Activated CD4-positive, alpha-beta T cell treated with anti-CD3 and anti-CD28 coated beads, Interleukin-2, amount 50 U/mL, for 4 hours (primary cell): ENCODE results near the gene TBCD.
A peak's percentile ranks its signal among the peaks of the same experiment; 100 is the strongest.

Source experiments
- DNase-seq, 2 experiments: peaks; one replicate each; pipeline ENCODE4 v3.0.0-alpha.2; 2020

The TBCD gene

DNA sequence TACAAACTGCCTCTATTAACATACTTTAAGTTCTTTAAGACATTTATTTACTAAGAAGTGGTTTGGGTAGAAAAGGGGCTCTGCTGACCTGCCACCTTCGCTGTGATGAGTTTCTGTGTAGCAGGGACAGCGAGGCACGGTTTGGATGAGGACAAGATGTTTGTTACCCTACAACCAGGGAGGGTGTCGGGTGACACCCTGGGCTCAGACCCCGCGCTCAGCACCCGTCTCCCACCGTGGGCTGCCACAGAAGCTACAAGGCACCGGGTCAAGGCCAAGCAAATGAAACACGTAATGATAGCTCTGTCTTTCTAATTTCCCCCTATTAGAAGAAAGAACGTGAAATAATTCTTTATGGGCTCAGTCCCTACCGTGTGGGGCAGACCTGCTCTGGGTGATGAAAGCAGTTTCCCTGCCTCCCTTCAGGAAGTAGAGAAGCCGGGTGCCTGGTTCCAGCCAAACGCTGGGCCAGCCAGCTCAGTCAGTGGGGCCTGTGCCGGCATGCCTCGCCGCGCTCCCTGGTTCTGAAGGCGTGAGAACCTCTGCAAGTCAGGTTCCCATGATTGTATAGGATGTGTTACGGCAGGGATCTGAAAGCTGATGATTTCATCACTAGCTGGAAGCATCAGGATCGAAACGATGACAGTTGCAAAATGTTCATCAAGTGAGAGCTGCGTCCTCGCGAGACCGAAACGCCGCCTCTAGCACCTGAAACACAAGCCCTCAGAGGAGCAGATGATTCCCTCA, 84.1 kb downstream of the TBCD start:
- DNase-seq = no peak

DNA sequence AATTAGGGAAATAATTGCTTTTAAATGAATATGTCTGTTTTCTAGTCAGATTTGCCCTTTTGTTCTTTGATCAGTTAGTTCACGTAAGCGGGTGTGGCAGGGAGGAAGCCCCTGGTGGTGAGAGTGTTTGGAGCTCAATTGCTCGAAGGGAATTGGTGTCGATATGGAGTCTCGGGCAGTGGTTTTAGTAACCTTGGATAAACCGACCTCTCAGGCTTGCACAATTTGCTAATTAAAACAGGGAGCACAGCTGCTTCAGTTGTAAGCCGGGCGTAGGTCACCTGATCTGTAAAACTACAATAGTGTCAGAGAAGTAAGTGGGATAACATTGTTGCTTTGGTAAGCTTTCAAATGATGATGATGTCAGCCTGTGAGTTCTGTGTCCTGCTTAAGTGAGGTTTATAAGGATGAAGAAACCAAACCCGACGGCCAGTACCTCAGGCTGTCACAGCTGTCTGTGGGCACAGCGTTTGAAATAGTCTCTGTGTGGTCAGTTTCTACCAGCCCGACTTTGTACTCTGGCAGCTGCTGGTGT, 85.0 kb downstream of the TBCD start:
- no peak for DNase-seq

DNA sequence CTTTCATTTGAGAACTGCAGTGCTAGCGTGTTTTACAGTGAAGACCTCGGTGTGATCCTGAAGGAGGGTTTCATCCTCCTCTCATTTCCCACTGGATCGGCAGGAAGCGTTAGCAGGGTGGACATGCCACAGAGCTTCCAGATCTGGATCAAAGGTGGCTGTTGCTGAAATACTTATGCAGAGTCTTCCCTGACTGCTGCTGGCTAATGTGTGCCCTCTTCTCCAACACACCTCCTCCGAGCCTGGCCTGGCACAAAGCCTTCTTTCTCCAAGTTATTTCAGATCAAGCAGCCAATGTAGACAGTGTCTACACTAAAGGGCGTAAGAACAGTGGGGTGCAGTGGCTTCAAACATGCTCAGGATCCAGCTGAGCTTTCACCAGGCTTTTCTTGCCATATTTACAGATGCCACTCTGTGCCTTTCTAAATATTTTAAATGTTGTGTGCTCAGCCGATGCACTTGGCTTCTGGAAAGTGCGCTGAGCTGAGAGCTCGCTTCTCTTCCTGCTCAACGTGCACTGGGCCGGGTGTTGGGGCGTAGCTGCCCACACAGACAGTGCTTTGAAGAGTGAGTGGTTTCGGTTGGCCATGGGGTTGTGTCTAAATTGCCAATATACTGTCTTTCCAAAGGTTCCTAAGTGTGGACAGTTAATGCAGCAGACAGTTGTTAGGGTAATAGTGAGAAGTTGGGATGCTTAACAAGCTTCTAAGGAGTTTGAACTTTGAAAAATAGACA, 85.9 kb downstream of the TBCD start:
- no peak for DNase-seq

DNA sequence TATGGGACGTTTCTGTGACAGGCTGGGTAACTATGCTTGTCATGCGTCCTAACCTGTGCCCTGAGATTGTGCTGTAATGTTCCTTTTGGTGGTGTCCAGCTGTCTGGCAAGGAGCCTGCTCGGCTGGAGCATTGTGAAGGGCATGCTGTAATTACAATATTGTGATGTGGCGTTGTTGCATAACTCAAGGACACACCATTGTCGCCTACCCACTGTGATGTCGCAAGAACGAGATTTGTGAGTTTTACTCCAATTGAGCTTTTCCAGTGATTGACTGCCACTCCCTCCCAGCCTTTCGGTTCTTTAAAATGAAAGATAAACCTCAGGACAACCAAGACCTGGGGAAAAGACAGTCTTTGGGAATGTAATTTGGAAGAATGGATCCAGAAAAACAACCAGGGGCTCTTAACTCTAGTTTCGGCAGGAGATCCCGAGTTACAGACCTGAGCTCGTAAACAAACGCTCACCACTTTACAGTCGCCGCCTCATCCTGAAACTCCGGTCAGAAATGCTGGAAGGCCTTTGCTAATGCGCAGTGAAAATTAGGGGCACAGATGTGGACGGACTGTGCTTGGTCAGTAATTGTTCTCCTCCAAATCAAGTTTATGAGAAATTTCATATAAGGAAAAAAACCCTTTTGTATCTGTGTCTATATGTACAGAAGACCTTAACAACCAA, 86.7 kb downstream of the TBCD start:
- DNase-seq = no peak

DNA sequence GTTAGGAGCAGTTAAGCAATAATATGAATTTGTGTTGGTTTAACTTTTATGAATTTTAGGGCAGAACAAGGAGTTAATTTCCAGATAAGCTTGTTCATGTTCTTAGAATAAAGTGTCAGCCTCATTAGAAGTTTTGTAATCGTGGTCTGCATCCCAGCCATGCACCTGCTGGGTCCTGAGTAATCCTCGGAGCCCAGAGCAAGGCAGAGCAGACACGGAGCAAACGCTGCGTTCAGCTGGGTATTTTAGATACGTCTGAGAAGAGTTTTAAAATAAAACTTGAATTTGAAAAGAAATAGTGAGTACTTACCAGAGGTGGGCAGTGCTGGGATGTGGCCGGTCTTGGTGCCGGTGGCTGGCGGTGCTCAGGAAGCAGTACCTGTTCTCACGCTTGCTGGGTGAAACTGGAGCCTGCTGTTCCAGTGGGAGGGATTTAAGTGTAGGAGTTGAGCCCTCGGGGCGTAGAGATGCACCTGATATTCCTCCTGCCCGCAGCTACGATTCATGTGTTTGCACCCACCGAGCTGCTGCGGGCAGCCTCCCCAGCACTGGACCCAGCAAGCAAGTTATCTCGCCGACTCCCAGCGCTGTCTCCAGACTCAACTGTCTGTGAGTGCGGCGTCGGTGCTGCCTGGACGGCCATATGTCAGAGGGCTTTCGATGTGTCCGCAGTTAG, 87.9 kb downstream of the TBCD start, which contains the start of gene ZNF750:
ZNF750 (minus strand) TSS at position 406 of the 676 bp plus-strand sequence. CDS start 7,568 bp downstream, outside the sequence.
- no peak for DNase-seq

DNA sequence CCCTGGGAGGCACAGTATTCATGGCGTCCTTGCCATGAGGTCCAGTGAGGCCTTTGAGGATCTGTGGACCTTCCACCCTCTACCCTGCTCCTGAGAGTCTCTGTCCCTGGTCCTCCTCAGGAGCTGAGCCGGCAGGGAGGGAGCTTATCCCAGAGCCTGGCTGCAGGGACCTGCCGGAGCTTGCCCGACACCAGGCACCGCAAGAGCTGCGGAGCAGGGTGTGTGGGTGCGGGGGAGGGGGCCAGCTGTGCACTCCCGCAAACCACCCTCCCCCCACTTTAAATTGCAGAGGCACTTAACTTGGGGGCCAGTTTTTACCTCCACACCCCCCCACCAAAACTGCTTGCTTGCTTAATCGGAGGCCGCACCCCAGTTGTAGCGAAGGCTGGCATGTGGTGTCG, 88.6 kb downstream of the TBCD start:
- DNase-seq = no peak

DNA sequence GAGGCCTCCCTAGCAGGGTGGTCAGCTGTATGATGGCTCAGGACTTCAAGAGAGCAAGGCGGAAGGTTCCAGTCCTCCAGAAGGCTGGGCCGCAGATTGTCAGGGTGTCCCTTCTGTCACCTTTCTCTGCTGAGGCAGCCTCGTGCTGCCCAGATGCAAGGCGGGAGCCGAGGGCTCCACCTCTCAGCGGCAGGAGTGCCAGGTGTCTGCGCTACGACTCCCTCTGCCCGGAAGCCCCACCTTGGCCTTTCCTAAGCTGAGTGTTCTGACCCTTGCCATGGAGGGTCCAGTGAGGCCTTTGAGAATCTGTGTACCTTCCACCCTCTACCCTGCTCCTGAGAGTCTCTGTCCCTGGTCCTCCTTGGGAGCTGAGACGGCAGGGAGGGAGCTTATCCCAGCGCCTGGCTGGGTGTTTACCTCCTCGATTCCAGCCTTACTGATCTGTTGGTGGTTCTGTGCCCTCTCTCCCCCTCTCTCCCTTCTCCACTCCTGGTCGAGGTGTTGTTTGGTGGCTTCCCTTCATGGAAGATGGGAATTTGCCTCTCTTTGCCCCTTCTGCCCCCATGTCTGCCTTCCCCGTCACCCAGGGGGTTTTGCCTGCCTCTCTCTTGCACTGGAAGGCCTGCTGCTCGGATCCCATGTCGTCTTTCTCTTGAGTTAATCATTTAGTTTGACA, 90.2 kb downstream of the TBCD start:
- DNase-seq = no peak

DNA sequence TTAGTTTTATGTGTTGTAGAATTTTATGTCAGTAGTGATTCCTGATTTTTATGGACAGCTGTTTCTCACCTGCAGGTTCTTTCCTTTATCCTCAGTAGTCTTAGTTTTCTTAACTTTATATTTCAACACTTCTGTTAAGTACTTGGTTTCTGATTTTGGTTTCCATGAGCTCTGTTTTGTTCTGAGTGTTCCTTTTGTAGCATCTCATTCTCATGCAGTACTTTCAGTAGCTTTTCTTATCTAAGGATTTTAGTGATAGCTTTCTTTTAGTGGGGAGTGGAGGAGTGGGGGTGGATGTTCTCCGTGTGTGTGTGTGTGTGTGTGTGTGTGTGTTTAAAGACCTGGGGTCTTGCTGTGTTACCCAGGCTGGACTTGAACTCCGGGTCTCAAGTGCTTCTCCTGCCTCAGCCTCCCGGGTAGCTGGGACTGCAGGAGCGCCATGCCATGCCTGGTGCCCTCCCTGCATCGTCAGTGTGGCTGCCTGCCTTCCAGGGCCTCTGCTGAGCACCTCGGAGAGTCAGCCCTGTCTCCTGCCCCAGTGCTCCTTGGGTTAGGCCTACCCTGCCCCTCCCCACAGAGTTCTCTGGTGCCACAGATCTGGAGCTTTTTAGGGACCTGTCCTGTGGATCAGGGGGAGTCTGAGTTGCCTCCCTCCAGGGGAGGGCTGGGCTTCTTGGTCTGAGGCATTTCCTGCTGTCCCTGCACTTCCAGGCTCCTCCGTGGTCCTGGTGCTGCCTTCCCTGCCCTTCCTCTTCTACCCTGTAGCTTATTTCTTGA, 92.2 kb downstream of the TBCD start:
- no peak for DNase-seq

DNA sequence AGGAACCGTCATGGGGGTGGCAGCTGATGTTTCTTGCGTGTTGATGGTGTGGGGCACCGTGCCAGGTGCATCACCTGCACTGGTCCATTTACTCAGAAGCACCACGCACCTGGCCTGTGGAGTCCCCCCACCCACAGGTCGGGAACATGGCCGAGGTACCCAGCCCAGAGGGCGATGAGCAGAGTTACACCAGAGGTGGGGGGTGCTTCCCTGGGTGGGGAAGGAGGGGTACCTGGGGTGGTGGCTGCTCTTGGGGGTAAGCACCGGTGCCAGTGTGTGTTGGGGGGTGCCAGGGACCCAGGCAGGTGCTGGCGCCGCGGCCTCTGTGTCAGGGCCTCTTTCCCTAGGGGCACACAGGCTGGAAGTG, 92.9 kb downstream of the TBCD start:
- DNase-seq = no peak

DNA sequence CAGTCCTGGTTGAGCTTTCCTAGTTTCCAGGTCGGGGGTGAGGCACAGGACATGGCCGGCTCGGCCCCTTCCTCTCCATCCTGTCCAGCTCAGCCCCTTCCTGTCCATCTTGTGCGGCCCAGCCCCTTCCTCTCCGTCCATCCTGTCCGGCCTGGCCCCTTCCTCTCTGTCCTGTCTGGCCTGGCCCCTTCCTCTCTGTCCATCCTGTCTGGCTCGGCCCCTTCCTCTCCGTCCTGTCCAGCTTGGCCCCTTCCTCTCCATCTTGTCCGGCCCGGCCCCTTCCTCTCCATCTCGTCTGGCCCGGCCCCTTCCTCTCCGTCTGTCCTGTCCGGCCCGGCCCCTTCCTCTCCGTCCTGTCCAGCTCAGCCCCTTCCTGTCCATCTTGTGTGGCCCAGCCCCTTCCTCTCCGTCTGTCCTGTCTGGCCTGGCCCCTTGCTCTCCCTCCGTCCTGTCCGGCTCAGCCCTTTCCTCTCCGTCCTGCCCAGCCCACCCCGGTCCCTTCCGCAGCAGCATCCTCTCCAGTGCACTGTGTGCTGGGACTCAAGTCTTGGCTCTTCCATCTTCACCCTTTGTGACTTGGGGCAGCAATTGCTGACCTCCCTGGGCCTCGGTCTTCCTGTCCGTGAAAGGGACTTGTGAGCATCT, 93.4 kb downstream of the TBCD start:
- no peak for DNase-seq

DNA sequence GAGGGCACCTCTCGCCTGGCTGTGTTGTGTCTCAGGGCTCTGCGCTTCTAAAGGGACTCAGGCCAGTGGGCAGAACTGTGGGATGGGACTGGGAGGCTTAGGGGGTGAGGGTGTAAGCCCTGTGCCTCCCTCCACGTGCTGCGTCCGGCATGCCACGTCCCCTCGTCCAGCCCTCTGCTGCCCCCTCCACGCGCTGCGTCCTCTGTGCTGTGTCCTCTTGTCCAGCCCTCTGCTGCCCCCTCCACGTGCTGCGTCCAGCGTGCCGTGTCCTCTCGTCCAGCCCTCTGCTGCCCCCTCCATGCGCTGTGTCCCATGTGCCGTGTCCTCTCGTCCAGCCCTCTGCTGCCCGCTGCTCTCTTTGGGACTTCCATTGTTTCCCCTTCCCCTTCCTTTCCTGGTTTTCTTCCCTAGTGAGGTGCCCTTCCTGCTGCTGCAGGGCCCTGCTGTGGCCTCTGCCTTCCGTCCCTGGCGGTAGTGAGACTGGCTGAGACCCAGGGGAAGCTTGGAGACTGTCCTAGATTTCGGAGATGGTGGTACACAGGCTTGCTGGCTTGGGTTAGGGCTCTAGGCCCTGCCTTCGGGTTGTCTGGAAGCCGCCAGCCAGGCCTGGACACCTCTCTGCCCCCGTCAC, 94.3 kb downstream of the TBCD start:
- no peak for DNase-seq

DNA sequence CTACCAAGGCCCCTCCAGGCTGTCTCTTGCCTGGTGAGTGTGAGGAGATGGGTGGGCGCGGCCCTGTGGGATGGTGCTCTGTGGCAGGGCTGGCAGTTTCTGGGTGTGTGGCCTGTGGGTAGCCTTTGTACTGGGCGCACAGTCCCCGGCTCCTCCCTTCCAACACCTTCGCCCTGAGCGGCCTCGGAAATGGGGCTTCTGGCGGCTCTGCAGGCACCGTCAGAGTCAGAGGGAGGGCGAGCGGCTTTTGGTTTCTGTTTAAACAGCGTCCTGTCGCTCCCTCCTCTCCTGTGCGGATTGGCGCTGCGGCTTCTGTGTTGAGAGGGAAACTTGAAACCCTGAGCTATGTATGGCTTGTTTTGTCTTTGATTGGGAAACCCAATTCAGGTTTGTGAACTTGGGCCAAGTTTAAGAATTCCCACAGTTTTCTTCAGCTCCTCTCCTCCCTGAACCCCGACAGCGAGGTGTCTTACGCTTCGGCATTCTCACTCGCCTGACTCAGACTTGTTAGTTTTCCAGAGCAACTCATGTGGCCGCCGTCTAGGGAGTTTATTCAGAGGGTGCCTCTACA, 96.2 kb downstream of the TBCD start:
- peak in 1 of 2 experiments; percentile 29 for DNase-seq

DNA sequence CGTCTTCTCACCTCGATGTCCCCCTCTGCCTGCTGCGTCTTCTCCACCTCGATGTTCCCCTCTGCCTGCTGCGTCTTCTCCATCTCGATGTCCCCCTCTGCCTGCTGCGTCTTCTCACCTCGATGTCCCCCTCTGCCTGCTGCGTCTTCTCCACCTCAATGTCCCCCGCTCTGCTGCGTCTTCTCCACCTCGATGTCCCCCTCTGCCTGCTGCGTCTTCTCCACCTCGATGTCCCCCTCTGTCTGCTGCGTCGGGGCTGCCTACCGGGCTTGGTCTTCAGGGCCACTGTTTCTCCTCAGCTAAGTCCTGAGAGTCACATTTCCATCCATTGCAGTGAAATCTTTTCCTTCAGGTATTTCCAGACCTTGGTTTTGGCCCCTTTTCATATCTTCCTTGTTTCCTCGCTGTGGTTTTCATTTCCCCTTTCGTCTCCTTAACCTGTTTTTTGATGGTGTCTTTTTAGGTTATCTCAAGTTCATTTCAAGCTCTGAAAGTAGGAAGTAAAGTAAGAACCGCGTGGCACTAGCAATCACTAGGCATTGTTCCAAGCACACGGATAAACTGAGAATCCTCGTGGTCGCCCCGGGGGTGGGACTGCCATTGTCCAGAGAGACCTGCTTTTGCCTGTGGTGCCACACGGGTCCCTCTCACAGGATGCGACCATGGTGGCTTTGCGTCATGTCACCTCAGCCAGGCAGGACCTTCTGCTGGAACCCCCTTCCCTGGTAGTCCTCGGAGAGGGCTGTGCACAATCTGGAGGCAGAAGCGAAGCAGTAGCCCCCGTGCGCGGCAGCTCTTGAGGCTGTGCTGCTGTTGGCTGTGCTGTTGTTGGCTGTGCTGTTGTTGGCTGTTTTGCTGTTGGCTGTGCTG, 97.4 kb downstream of the TBCD start:
- DNase-seq = no peak

DNA sequence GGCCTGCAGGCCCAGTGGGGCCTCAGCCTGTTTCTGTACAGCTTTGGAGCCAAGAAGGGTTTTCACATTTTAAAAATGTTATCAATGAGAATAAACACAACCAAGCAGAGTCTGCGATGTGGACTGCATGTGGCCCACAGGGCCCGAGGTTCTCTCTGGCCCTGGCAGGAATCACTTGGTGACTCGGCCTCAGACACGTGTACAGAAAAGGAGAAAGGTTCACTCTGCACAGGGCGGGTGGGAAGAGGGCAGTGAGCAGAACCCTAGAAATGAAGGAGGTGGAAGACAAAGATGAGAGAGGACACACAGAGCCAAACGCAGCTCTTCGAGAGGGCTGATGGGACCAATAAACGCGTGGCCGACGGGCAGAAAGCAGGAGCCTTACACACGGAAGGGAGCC, 99.5 kb downstream of the TBCD start:
- DNase-seq = no peak

DNA sequence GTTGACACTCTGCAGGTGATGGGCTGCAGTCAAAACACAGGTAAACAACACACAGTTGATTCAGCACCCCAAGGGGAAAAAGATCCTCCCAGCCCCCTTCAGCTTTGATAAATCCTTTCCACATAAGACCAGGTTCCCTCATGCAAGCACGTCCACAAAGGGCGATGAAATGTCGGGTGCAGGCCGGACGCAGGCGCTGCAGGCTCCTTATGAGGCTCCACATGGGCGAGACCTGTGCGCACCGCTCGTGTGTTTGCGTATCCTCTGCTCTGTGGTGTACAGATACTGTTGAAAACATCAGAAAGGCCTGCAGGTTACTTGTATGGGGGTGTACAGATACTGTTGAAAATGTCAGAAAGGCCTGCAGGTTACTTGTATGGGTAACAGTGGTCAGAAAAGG, 102.4 kb downstream of the TBCD start:
- DNase-seq = no peak

DNA sequence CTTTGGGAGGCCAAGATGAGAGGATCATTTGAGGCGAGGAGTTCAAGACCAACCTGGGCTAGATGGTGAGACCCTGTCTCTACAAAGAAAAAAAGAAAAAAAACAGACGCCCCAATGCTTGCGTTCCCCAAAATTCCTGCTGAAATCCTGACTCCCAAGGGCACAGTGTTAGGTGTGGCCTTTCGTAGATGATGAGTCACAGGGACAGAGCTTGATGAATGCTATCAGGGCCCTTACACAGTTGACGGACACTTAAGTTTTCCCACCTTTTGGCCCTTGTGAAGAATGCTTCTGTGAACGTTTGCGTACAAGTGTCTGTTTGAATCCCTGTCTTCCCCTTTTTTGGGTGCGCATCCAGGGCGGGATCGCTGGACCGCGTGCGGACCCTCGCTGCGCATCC, 104.5 kb downstream of the TBCD start:
- no peak for DNase-seq

DNA sequence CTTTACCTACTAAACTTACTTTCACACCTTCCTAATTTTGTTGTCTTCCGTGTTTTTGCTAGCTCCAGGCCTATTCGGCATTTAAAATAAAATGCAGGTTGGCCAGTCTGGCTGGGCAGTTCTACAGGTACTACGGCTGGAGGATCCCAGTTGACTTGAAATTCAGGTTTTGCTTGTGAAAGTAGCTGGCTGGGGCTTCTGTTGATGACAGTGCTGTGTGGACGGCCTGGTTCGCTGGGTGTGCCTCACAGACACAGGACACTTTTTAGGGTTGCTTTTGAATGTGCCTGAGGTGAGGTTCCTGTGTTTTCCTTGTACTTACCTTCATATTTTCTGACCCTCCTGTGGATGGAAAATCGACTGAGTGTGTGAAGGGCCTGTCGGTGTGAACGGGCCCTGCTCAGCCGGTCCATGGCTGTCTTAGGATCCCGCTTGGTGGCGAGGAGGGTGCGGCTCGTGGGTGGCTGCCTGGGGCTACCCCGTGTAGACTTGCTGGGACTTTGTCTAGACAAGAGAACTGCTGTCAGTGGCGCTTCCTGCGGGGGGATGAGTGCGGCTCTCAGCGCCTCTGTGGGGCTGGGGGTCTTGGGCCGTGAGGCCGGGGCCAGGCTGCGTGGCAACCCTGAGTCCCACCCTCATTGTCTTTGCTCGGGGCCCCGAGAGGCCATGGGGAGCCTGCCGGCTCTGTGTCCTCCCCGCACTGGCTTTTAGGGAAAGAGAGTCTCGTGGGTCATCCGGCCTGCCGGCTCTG, 106.7 kb downstream of the TBCD start:
- peak; percentile 32 to 43 for DNase-seq
